HepG2 (cell line): ENCODE results near the gene STX8. TPM values are rescaled to one million over a fixed set of nuclear protein-coding genes. Genes with fewer than 3 reads are reported as not detected.

Source experiments
- ATAC-seq: fragments of 200-7000 bp; cut with Tn5 transposase; 3 replicates; pipeline ENCODE4 v1.9.1; 2020; ENCODE audit warnings: mild to moderate bottlenecking, moderate library complexity
- BruUV-seq: library from RNA; stranded (reverse); fragments of 400-500 nt; replicated peaks from 2 replicates; lab custom pipeline; 2021; lab: Mats Ljungman, UMichigan
- CTCF ChIA-PET: fragments of 300-600 bp; formaldehyde crosslinking; extraction: SDS; loops from one replicate; lab custom pipeline; 2021; ENCODE audit warnings: low total read pairs, inconsistent platforms, low intra/inter-chr PET ratio; lab: Yijun Ruan, JAX
- POLR2A ChIA-PET: fragments of 350-600 bp; sonication (Branson Sonifier 250); formaldehyde crosslinking; loops from one replicate; lab custom pipeline; 2020; ENCODE audit warnings: antibody characterized with exemption, inconsistent platforms; lab: Yijun Ruan, JAX
- DNase-seq: peaks from one replicate; pipeline ENCODE4 v3.0.0-alpha.2; 2015; ENCODE audit warnings: low spot score
- FAIRE-seq: peaks from 3 replicates; lab custom pipeline; 2011; peaks lifted over from hg19 to GRCh38; lab: Jason Lieb, UNC
- H2AFZ ChIP-seq: one replicate; pipeline ENCODE4 v1.6.1; 2011; ENCODE audit warnings: low read length, inconsistent platforms
- H3K27ac ChIP-seq: fragments of 300-600 bp; 3 replicates; pipeline ENCODE4 v1.8.0; 2011; ENCODE audit warnings: mixed run types, mild to moderate bottlenecking, mixed read lengths, low read length, inconsistent platforms; ENCODE audit not compliant: insufficient read depth; ENCODE audit errors: extremely low read length
- H3K27me3 ChIP-seq, 2 experiments: fragments of 200-600 bp in 1 of 2; 2 replicates in 1 of 2; 3 replicates in 1 of 2; pipeline versions ENCODE4 v1.6.0 to v1.8.0; 2011; ENCODE audit warnings: low read length in 2 of 2, mild to moderate bottlenecking in 2 of 2, moderate library complexity in 2 of 2, inconsistent platforms in 1 of 2; ENCODE audit not compliant: insufficient read depth in 2 of 2, control insufficient read depth in 1 of 2
- H3K36me3 ChIP-seq, 2 experiments: fragments of 200-600 bp in 1 of 2; replicated peaks in 1 of 2; 2 replicates in 1 of 2; 3 replicates in 1 of 2; pipeline versions ENCODE4 v1.5.1 to v1.8.0; 2011; ENCODE audit warnings: low read length in 2 of 2, inconsistent platforms in 1 of 2; ENCODE audit not compliant: insufficient read depth in 2 of 2, control insufficient read depth in 1 of 2
- H3K4me1 ChIP-seq: 2 replicates; pipeline ENCODE4 v1.5.1; 2012; ENCODE audit warnings: low read length, inconsistent platforms; ENCODE audit not compliant: insufficient read depth
- H3K4me2 ChIP-seq: 2 replicates; pipeline ENCODE4 v1.6.0; 2011; ENCODE audit warnings: low read depth, low read length, inconsistent platforms
- H3K4me3 ChIP-seq, 3 experiments: fragments of 200-600 bp in 1 of 3; sonication (generic), shearing (Covaris generic) in 1 of 3; replicated peaks in 1 of 3; 2 replicates each; pipeline ENCODE4 v1.5.1; 2011 to 2016; ENCODE audit warnings: low read length in 3 of 3, inconsistent platforms in 2 of 3, low read depth in 2 of 3, mild to moderate bottlenecking in 2 of 3, control low read depth in 1 of 3, mixed read lengths in 1 of 3; ENCODE audit not compliant: insufficient read depth in 1 of 3
- H3K79me2 ChIP-seq: one replicate; pipeline ENCODE4 v1.6.1; 2011; ENCODE audit warnings: low read length, inconsistent platforms; ENCODE audit not compliant: insufficient read depth
- H3K9ac ChIP-seq: 2 replicates; pipeline ENCODE4 v1.6.0; 2011; ENCODE audit warnings: mild to moderate bottlenecking, low read depth, low read length, inconsistent platforms; ENCODE audit not compliant: insufficient read depth
- H3K9me3 ChIP-seq: 2 replicates; pipeline ENCODE4 v1.5.1; 2012; ENCODE audit warnings: mild to moderate bottlenecking, low read length
- H4K20me1 ChIP-seq: 2 replicates; pipeline ENCODE4 v1.6.0; 2011; ENCODE audit warnings: inconsistent platforms, mild to moderate bottlenecking, low read length, moderate library complexity; ENCODE audit not compliant: insufficient read depth
- CHCHD3 ChIP-seq: sonication (generic); formaldehyde crosslinking; IDR thresholded peaks from 2 replicates; pipeline ENCODE4 v1.8.0; 2022; ENCODE audit warnings: mild to moderate bottlenecking, missing genetic modification reagents, moderate library complexity
- DR1 ChIP-seq: sonication (generic); formaldehyde crosslinking; IDR thresholded peaks from 2 replicates; pipeline ENCODE4 v1.8.0; 2021; ENCODE audit warnings: mild to moderate bottlenecking, missing genetic modification reagents, inconsistent platforms
- HNRNPL ChIP-seq: fragments of 200-400 bp; formaldehyde crosslinking; IDR thresholded peaks from 2 replicates; pipeline ENCODE4 v1.6.1; 2017; ENCODE audit warnings: mild to moderate bottlenecking, low read depth, low read length
- IRX3 ChIP-seq: sonication (generic); formaldehyde crosslinking; IDR thresholded peaks from 2 replicates; pipeline ENCODE4 v1.8.1; 2023; ENCODE audit warnings: mild to moderate bottlenecking, low read depth, missing genetic modification reagents, borderline replicate concordance
- RFX1 ChIP-seq: fragments of 450-650 bp; IDR thresholded peaks from 2 replicates; pipeline ENCODE4 v1.6.1; 2017
- SIX1 ChIP-seq: sonication (generic); formaldehyde crosslinking; IDR thresholded peaks from 2 replicates; pipeline ENCODE4 v1.4.0; 2020; ENCODE audit warnings: missing genetic modification reagents, borderline replicate concordance
- YEATS2 ChIP-seq: sonication (generic); formaldehyde crosslinking; IDR thresholded peaks from 2 replicates; pipeline ENCODE4 v1.4.0; 2020; ENCODE audit warnings: missing genetic modification reagents, borderline replicate concordance
- ZFP41 ChIP-seq: sonication (generic); formaldehyde crosslinking; IDR thresholded peaks from 2 replicates; pipeline ENCODE4 v1.4.0; 2020; ENCODE audit warnings: mild to moderate bottlenecking, missing genetic modification reagents, borderline replicate concordance
- ZNF329 ChIP-seq: sonication (generic); formaldehyde crosslinking; IDR thresholded peaks from 2 replicates; pipeline ENCODE4 v1.9.0; 2021; ENCODE audit warnings: low read depth, mild to moderate bottlenecking, missing genetic modification reagents
- ZNF354B ChIP-seq: sonication (generic); formaldehyde crosslinking; IDR thresholded peaks from 2 replicates; pipeline ENCODE4 v1.8.0; 2022; ENCODE audit warnings: mild to moderate bottlenecking, missing genetic modification reagents
- ZNF431 ChIP-seq: sonication (generic); formaldehyde crosslinking; IDR thresholded peaks from 2 replicates; pipeline ENCODE4 v1.9.0; 2022; ENCODE audit warnings: missing genetic modification reagents, low read depth, mild to moderate bottlenecking, borderline replicate concordance
- ZNF549 ChIP-seq: sonication (generic); formaldehyde crosslinking; IDR thresholded peaks from 2 replicates; pipeline ENCODE4 v1.5.0; 2020; ENCODE audit warnings: missing genetic modification reagents
- ZNF607 ChIP-seq: sonication (generic); formaldehyde crosslinking; IDR thresholded peaks from 2 replicates; pipeline ENCODE4 v1.5.1; 2020; ENCODE audit warnings: missing genetic modification reagents, mild to moderate bottlenecking, borderline replicate concordance
- ZNF709 ChIP-seq: sonication (generic); formaldehyde crosslinking; IDR thresholded peaks from 2 replicates; pipeline ENCODE4 v1.5.0; 2020; ENCODE audit warnings: mild to moderate bottlenecking, missing genetic modification reagents
- ZNF781 ChIP-seq: sonication (generic); formaldehyde crosslinking; IDR thresholded peaks from 2 replicates; pipeline ENCODE4 v1.5.1; 2020; ENCODE audit warnings: borderline replicate concordance, mild to moderate bottlenecking, missing genetic modification reagents; ENCODE audit errors: not compliant biosample characterization
- WGBS: methylation state at CpG from one replicate; pipeline ENCODE4 v1.1.6; 2017; ENCODE audit warnings: low lambda C conversion rate; 5-methylcytosine and 5-hydroxymethylcytosine counted together
- in situ Hi-C: cut with HindIII; loops from 2 replicates; pipeline ENCODE4 v1.10.0; 2017; ENCODE audit warnings: low pct_unique_long_range_greater_than_20kb; ENCODE audit not compliant: extremely low pct_ligation_motif_present
- intact Hi-C: fragments of 100-400 bp; cut with micrococcal nuclease; formaldehyde crosslinking; loops from one replicate; pipeline ENCODE4 v1.10.0; 2022; ENCODE audit not compliant: unreplicated experiment
- polyA plus RNA-seq, 8 experiments: library from polyadenylated mRNA; depleted of rRNA in 3 of 8; stranded (reverse) in 7 of 8; unstranded in 1 of 8; fragments of >200 nt; fragmentation: Illumina TruSeq in 4 of 8; extraction: Trizol in 4 of 8; gene quantifications; 2 replicates each; pipeline versions ENCODE4 v1.2.1 to v1.2.3, GENCODE V29; 2011 to 2016; ENCODE audit warnings: low read depth in 4 of 8, missing spikeins in 1 of 8, mixed read lengths in 1 of 8; ENCODE audit not compliant: insufficient read depth in 1 of 8
- total RNA-seq, 5 experiments: library from RNA; depleted of rRNA; stranded (reverse); fragments of >200 nt; fragmentation: Illumina TruSeq; extraction: Trizol; gene quantifications; 2 replicates each; pipeline ENCODE4 v1.2.3, GENCODE V29; 2016; ENCODE audit warnings: low read depth in 1 of 5
- TF ChIP-seq, protein P1 (sequence below): sonication (generic); formaldehyde crosslinking; IDR thresholded peaks from 2 replicates; pipeline ENCODE4 v1.4.0; 2020; ENCODE audit warnings: missing genetic modification reagents
- TF ChIP-seq, protein P2 (sequence below): sonication (generic); formaldehyde crosslinking; IDR thresholded peaks from 2 replicates; pipeline ENCODE4 v1.5.0; 2020; ENCODE audit warnings: mild to moderate bottlenecking, missing genetic modification reagents, moderate library complexity
- TF ChIP-seq, protein P3 (sequence below): sonication (generic); formaldehyde crosslinking; IDR thresholded peaks from 2 replicates; pipeline ENCODE4 v1.4.0; 2020; ENCODE audit warnings: missing genetic modification reagents

The STX8 gene
- total and polyA plus RNA-seq, 2 of the 13 experiments (the other 11 are each of a cell fraction or from before 2014, with no cell fraction given), result 36.4 to 53.6 TPM

DNA sequence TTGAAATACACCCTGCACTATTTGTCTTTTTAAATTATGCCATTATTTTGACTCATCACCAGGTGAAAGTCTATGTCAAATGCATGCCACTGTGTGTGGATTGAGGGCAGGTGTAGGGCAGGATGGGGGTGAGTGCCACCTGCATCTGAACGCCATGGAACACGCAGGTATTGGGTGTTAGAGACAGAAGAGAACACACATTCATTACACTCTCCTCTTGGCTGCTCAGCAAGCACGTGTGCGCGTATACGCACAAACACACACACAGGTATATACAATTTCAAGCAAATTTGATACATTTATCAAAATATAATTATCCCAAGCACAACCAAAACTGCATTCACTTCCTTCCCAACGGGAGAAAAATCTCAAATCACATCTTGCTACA, 285.4 kb downstream of the STX8 start:
- intact Hi-C loops, result loop anchor here (10.0 kb wide), 1 partner anchor 235 kb away; no protein-coding TSS in a partner anchor
- Histone ChIP-seq H3K9ac (no peak overlapping the region), H3K4me2 (no peak overlapping the region), H3K27me3 (no peaks in the 10 kb centered on the region), H3K9me3 (no peaks in the 10 kb centered on the region), H3K79me2 (no peaks in the 10 kb centered on the region), H3K4me3 (no peak overlapping the region), H3K27ac (no peak overlapping the region), H3K36me3 (no peaks in the 10 kb centered on the region), H2AFZ (no peak overlapping the region), H3K4me1 (no peaks in the 10 kb centered on the region), H4K20me1 (no peaks in the 10 kb centered on the region)
- no TSS peak for BruUV-seq
- WGBS, result 56% methylated on average over 7 of the region's 7 CpGs
- in situ Hi-C loops, result loop anchor here (25.0 kb wide), 1 partner anchor 303 kb away; no protein-coding TSS in a partner anchor
- TF ChIP-seq ZNF781 (CRISPR knock-in tag), result no peak
- TF ChIP-seq, protein P1, sequence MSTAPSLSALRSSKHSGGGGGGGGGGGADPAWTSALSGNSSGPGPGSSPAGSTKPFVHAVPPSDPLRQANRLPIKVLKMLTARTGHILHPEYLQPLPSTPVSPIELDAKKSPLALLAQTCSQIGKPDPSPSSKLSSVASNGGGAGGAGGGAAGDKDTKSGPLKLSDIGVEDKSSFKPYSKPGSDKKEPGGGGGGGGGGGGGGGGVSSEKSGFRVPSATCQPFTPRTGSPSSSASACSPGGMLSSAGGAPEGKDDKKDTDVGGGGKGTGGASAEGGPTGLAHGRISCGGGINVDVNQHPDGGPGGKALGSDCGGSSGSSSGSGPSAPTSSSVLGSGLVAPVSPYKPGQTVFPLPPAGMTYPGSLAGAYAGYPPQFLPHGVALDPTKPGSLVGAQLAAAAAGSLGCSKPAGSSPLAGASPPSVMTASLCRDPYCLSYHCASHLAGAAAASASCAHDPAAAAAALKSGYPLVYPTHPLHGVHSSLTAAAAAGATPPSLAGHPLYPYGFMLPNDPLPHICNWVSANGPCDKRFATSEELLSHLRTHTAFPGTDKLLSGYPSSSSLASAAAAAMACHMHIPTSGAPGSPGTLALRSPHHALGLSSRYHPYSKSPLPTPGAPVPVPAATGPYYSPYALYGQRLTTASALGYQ (CRISPR knock-in tag), result no peak
- TF ChIP-seq CHCHD3, result no peak
- TF ChIP-seq ZNF431, result no peak
- TF ChIP-seq, protein P2, sequence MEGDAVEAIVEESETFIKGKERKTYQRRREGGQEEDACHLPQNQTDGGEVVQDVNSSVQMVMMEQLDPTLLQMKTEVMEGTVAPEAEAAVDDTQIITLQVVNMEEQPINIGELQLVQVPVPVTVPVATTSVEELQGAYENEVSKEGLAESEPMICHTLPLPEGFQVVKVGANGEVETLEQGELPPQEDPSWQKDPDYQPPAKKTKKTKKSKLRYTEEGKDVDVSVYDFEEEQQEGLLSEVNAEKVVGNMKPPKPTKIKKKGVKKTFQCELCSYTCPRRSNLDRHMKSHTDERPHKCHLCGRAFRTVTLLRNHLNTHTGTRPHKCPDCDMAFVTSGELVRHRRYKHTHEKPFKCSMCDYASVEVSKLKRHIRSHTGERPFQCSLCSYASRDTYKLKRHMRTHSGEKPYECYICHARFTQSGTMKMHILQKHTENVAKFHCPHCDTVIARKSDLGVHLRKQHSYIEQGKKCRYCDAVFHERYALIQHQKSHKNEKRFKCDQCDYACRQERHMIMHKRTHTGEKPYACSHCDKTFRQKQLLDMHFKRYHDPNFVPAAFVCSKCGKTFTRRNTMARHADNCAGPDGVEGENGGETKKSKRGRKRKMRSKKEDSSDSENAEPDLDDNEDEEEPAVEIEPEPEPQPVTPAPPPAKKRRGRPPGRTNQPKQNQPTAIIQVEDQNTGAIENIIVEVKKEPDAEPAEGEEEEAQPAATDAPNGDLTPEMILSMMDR (CRISPR knock-in tag), result no peak
- no peak for TF ChIP-seq IRX3 (CRISPR knock-in tag)
- TF ChIP-seq, protein P3, sequence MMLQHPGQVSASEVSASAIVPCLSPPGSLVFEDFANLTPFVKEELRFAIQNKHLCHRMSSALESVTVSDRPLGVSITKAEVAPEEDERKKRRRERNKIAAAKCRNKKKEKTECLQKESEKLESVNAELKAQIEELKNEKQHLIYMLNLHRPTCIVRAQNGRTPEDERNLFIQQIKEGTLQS, result no peak
- TF ChIP-seq ZNF549, result no peak
- TF ChIP-seq ZNF709 (CRISPR knock-in tag), result no peak
- TF ChIP-seq DR1 (CRISPR knock-in tag), result no peak
- no peak for TF ChIP-seq ZNF329 (CRISPR knock-in tag)
- TF ChIP-seq ZNF354B (CRISPR knock-in tag), result no peak
- no peak for TF ChIP-seq ZFP41 (CRISPR knock-in tag)
- no peak for TF ChIP-seq RFX1
- TF ChIP-seq ZNF607, result no peak
- no peak for TF ChIP-seq SIX1 (CRISPR knock-in tag)
- no peak for TF ChIP-seq YEATS2 (CRISPR knock-in tag)
- no peak for TF ChIP-seq HNRNPL
- no peak for ATAC-seq
- ChIA-PET CTCF (no interaction called here), POLR2A (no interaction called here)
- DNase-seq, result no peak
- FAIRE-seq, result no peak
